ENCODE measurements around the gene SLC12A9.

DNA sequence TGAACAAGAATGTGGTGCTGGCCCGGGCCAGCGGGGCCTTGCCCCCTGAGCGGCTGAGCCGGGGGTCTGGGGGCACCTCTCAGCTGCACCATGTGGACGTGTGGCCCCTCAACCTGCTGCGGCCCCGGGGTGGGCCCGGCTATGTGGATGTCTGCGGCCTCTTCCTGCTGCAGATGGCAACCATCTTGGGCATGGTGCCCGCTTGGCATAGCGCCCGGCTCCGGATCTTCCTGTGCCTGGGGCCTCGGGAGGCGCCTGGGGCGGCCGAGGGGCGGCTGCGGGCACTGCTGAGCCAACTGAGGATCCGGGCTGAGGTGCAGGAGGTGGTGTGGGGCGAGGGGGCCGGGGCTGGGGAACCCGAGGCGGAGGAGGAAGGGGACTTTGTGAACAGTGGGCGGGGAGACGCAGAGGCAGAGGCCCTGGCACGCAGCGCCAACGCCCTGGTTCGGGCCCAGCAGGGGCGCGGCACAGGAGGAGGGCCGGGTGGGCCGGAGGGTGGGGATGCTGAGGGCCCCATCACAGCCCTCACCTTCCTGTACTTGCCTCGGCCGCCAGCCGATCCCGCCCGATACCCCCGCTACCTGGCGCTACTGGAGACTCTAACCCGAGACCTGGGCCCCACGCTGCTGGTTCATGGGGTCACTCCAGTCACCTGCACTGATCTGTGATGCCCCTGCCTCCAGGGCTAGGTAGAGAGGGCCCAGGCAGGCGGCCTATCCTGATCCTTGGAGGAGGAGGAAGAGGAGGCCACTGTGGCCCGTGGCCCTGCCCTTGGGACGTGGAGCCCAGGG lies 13.6 kb downstream of the SLC12A9 start:
- TF ChIP-seq CTCF (IDR thresholded peaks at IDR 0.05; ENCODE audit: low read length) (no peak), EZH2 (IDR thresholded peaks at IDR 0.05; ENCODE audit: borderline replicate concordance, low read length) (no peak)
